Body of pancreas (tissue), 4 donors: ENCODE data around the gene SLC25A51. TPM values are rescaled to one million over a fixed set of nuclear protein-coding genes. Genes with fewer than 3 reads are reported as not detected.
"Not testable (repeated sequence)": the region's sequence is repeated elsewhere in the genome, so short reads cannot be mapped to it uniquely, and the experiment has no call there.

Source experiments
- ATAC-seq: fragments of 150-250 bp; one replicate; pipeline ENCODE4 v1.9.1; 2016
- DNase-seq, 4 donors: peaks; one replicate each; pipeline ENCODE4 v3.0.0-alpha.2; 2019
- H3K27ac ChIP-seq, 4 donors: fragments of 200-600 bp; sonication (generic); 1 replicate in 3 of 4; 2 replicates in 1 of 4; pipeline versions ENCODE4 v1.5.1 to v1.6.1; 2016 to 2019; ENCODE audit warnings: mild to moderate bottlenecking in 1 of 4, mixed read lengths in 1 of 4, moderate library complexity in 1 of 4
- H3K27me3 ChIP-seq, 2 donors: fragments of 200-600 bp; sonication (generic); one replicate each; pipeline ENCODE4 v1.6.0; 2016; ENCODE audit warnings: mild to moderate bottlenecking in 1 of 2
- H3K36me3 ChIP-seq, 2 donors: fragments of 200-600 bp; sonication (generic); replicated peaks in 1 of 2; 2 replicates each; pipeline ENCODE4 v1.5.1; 2016; ENCODE audit warnings: low read depth in 2 of 2; ENCODE audit not compliant: insufficient read depth in 1 of 2
- H3K4me1 ChIP-seq: fragments of 200-600 bp; sonication (generic); one replicate; pipeline ENCODE4 v1.6.0; 2016
- H3K4me3 ChIP-seq, 2 donors: fragments of 200-600 bp; sonication (generic); 1 replicate in 1 of 2; 2 replicates in 1 of 2; pipeline ENCODE4 v1.5.1; 2016 to 2019
- H3K9me3 ChIP-seq, 3 donors: fragments of 200-600 bp; sonication (generic); 1 replicate in 2 of 3; 2 replicates in 1 of 3; pipeline ENCODE4 v1.5.1; 2016
- CTCF ChIP-seq, 7 experiments: fragments of 450-650 bp in 4 of 7; fragments of 200-600 bp in 3 of 7; sonication (generic) in 3 of 7; IDR thresholded peaks; one replicate each; pipeline ENCODE4 v1.5.1; 2016 to 2019; ENCODE audit warnings: antibody characterized with exemption in 7 of 7
- POLR2A ChIP-seq, 3 donors: fragments of 450-650 bp; IDR thresholded peaks; one replicate each; pipeline ENCODE4 v1.6.1; 2016; ENCODE audit warnings: antibody characterized with exemption in 3 of 3, mild to moderate bottlenecking in 2 of 3
- WGBS, 2 donors: methylation state at CpG; one replicate each; pipeline ENCODE4 v1.1.5; 2017; 5-methylcytosine and 5-hydroxymethylcytosine counted together
- intact Hi-C: fragments of 100-400 bp; cut with DNase I; formaldehyde crosslinking; loops from one replicate; pipeline ENCODE4 v1.15.1; 2023
- total RNA-seq, 2 donors: library from RNA; depleted of rRNA; stranded (reverse); fragments of >200 nt; gene quantifications; one replicate each; pipeline ENCODE4 v1.1.0, GENCODE V29; 2016

Gene SLC25A51
- total RNA-seq, 2 donors from 2014 or later: 17.1 to 18.1 TPM

DNA sequence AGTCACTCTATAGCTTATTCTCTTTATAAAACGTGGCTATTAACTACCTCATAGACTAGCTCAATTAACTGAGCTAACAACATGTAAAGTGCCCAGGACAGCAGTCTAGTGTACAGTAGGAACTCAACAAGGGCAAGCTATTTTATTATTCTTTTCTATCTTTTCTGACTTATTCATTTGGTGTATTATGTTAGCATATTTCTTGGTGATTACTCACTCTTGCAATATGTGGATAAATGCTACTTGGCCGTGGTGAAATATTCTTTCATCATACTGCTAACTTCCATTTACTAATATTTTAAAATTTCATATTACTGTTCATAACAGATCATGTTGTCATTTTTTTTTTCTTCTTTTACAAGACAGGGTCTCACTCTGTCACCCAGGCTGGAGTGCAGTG lies 4.9 kb downstream of the SLC25A51 start:
- Histone ChIP-seq H3K27ac (no peak overlapping the region), H3K36me3 (peaks cover 14 to 20% of the 10 kb centered on the region in 2 donors), H3K9me3 (no peaks in the 10 kb centered on the region), H3K4me1 (peaks cover 20% of the 10 kb centered on the region), H3K4me3 (no peak overlapping the region), H3K27me3 (no peaks in the 10 kb centered on the region)
- TF ChIP-seq POLR2A (IDR thresholded peaks at IDR 0.05): no peak
- DNase-seq: no peak
- ATAC-seq: no peak
- WGBS, 2 donors: 80 to 85% methylated on average over 2 of the region's 2 CpGs
- intact Hi-C loops: no loop called here

DNA sequence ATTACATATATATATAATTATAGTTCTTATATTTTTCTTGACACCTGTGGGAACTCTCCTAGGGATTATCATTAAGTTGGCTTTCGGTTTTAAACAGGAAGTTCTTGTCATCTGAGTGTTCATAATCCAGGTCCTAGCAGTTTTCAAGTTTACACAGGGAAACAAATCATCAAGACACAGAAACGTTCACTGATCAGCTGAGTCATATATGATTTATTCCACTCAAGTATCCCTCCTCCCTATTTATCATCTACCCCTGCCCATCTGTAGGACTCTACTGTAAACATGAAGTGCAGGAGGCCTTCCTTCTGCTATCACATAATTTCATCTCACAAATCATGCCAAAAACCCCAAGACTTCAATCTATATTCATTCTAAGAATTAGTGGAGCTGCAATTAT lies 6.3 kb downstream of the SLC25A51 start:
- no peak for TF ChIP-seq CTCF (IDR thresholded peaks at IDR 0.05)
- H3K9me3 ChIP-seq: no peaks in the 10 kb centered on the region
- intact Hi-C loops: no loop called here
- peaks cover 14% of the 10 kb centered on the region for H3K4me1 ChIP-seq
- ATAC-seq (no peak), DNase-seq (no peak)
- H3K27me3 ChIP-seq: no peaks in the 10 kb centered on the region
- 51 to 55% methylated on average over 2 of the region's 2 CpGs for WGBS, 2 donors
- no peak overlapping the region for H3K27ac ChIP-seq
- no peak overlapping the region for H3K4me3 ChIP-seq
- H3K36me3 ChIP-seq: peaks cover 14 to 20% of the 10 kb centered on the region in 2 donors

DNA sequence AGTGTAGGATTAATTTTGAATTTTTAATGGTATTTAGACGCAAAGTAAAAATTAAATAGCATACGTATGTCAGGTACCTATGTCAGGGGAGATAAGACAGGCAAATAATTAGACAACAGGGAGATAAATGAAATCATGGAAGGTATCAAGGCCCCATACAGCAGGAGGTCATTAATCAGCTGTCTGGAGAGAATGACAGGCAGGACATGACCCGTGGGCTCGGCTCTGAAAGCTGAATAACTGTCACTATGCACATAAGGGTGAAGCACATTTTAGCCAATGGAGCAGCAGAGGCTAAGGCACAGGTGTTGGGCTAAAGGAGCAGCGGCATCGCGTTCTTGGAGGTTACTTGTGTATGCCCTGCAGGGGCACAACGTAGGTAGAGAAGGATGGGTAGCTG lies 11.9 kb downstream of the SLC25A51 start:
- H3K36me3 ChIP-seq: peaks cover 12 to 14% of the 10 kb centered on the region in 2 donors
- no peaks in the 10 kb centered on the region for H3K27me3 ChIP-seq
- intact Hi-C loops: no loop called here
- no peak for TF ChIP-seq POLR2A (IDR thresholded peaks at IDR 0.05)
- no peak for TF ChIP-seq CTCF (IDR thresholded peaks at IDR 0.05)
- DNase-seq: no peak
- no peak overlapping the region for H3K4me3 ChIP-seq
- 73 to 77% methylated on average over 8 of the region's 8 CpGs for WGBS, 2 donors
- H3K27ac ChIP-seq: no peak overlapping the region
- ATAC-seq: no peak
- H3K9me3 ChIP-seq: no peaks in the 10 kb centered on the region
- H3K4me1 ChIP-seq: no peaks in the 10 kb centered on the region

DNA sequence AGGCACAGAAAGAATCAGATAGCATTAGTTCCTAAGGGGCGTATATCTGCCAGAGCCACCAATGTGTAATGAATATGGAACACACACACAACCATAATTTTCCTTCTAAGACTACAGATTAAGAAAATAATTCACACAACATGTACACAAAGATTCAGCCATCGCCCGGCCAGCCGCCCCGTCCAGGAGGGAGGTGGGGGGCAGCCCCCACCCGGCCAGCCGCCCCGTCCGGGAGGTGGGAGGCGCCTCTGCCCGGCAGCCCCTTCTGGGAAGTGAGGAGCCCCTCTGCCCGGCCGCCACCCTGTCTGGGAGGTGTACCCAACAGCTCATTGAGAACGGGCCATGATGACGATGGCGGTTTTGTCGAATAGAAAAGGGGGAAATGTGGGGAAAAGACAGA lies 12.9 kb downstream of the SLC25A51 start:
- H3K4me1 ChIP-seq, H3K9me3 ChIP-seq, H3K27me3 ChIP-seq, H3K36me3 ChIP-seq, H3K27ac ChIP-seq, H3K4me3 ChIP-seq, ATAC-seq, DNase-seq, intact Hi-C loops: not testable (repeated sequence)
- WGBS, 2 donors: 94 to 96% methylated on average over 6 to 10 of the region's 17 CpGs

GRCh38 chr9:37889536-37889935 lies 14.4 kb downstream of the SLC25A51 start:
- peaks cover 4% of the 10 kb centered on the region in 2 donors for H3K36me3 ChIP-seq

DNA sequence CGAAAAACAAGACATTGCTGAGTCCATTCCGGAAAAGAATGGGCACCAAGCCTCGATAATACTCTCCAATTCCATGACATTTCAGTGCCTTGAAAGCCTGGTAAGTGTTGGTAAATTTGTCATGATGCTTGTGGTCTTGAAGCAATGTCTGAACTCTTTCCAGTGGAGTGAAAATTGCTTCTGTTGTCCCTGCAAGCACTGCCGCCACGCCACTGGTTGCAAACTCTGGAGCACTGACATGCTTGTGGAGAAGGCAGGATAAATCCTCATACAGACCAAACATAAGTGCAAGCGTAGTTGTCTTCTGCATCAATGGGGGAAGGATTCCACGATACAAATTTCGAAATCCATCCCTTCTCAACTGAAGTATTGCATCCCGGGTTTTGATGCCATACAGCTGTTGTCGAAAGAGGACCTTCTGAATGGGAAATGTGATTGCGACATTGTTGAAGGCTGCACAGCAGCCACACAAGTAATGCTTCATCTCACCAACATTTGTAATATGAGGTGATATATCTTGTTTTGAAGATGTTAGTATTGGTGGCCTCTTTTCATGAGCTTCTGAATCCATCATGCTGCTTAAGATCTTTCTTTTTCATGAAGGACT lies 15.8 kb downstream of the SLC25A51 start:
- H3K4me3 ChIP-seq, H3K36me3 ChIP-seq, H3K27ac ChIP-seq, H3K27me3 ChIP-seq, H3K9me3 ChIP-seq, H3K4me1 ChIP-seq, ATAC-seq, intact Hi-C loops: not testable (repeated sequence)
- DNase-seq: peak in 1 of 4 donors; percentile 26
- 83 to 95% methylated on average over 11 of the region's 11 CpGs for WGBS, 2 donors

More at GRCh38 chr9:37889536-37889935, 14.4 kb downstream of the SLC25A51 start:
- no peaks in the 10 kb centered on the region for H3K4me1 ChIP-seq
- H3K27ac ChIP-seq: no peak overlapping the region
- no peak overlapping the region for H3K4me3 ChIP-seq
- no peaks in the 10 kb centered on the region for H3K9me3 ChIP-seq
- H3K27me3 ChIP-seq: no peaks in the 10 kb centered on the region
- ATAC-seq (no peak), DNase-seq (no peak)
- intact Hi-C loops: no loop called here
- TF ChIP-seq CTCF (IDR thresholded peaks at IDR 0.05): no peak
- no peak for TF ChIP-seq POLR2A (IDR thresholded peaks at IDR 0.05)
